IPS DF 6.9 (cell line): Measurements from ENCODE around the gene DGUOK.

Experiments used
- DNase-seq: peaks from one replicate; pipeline ENCODE4 v3.0.0-alpha.2; 2013; ENCODE audit warnings: low read depth, low spot score
- H3K27ac ChIP-seq: one replicate; pipeline ENCODE4 v1.5.1; 2013; ENCODE audit warnings: low read length, control low read depth
- H3K27me3 ChIP-seq: 2 replicates; pipeline ENCODE4 v1.6.1; 2013; ENCODE audit warnings: mild to moderate bottlenecking, low read length; ENCODE audit not compliant: control insufficient read depth, insufficient read depth
- H3K36me3 ChIP-seq: 2 replicates; pipeline ENCODE4 v1.6.1; 2013; ENCODE audit warnings: low read length; ENCODE audit not compliant: control insufficient read depth, insufficient read depth
- H3K4me1 ChIP-seq: 2 replicates; pipeline ENCODE4 v1.6.1; 2013; ENCODE audit warnings: low read length; ENCODE audit not compliant: control insufficient read depth, insufficient read depth
- H3K4me3 ChIP-seq: 2 replicates; pipeline ENCODE4 v1.5.1; 2013; ENCODE audit warnings: mild to moderate bottlenecking, low read length
- H3K9me3 ChIP-seq: 2 replicates; pipeline ENCODE4 v1.6.1; 2013; ENCODE audit warnings: low read length, inconsistent platforms; ENCODE audit not compliant: control insufficient read depth, insufficient read depth
- WGBS: extraction: QIAGEN DNeasy Blood & Tissue Kit; methylation state at CpG from one replicate; pipeline ENCODE4 v1.1.7; 2013; ENCODE audit warnings: mixed read lengths, missing lambda C conversion rate; ENCODE audit not compliant: insufficient read length, insufficient coverage; 5-methylcytosine and 5-hydroxymethylcytosine counted together

The DGUOK gene

GRCh38 chr2:73979686-73980085 is 53.0 kb downstream of the DGUOK start:
- Histone ChIP-seq H3K27me3 (peaks cover 16% of the 10 kb centered on the region), H3K9me3 (no peaks in the 10 kb centered on the region), H3K4me3 (no peak overlapping the region), H3K36me3 (no peaks in the 10 kb centered on the region), H3K4me1 (no peaks in the 10 kb centered on the region), H3K27ac (no peak overlapping the region)
- DNase-seq = no peak
- WGBS = no CpG with 5 or more reads among the region's 3 CpGs

GRCh38 chr2:73980566-73980965 is 53.9 kb downstream of the DGUOK start:
- WGBS = no CpG with 5 or more reads among the region's 2 CpGs
- Histone ChIP-seq H3K27ac (no peak overlapping the region), H3K9me3 (no peaks in the 10 kb centered on the region), H3K36me3 (no peaks in the 10 kb centered on the region), H3K4me3 (no peak overlapping the region), H3K4me1 (no peaks in the 10 kb centered on the region), H3K27me3 (peaks cover 16% of the 10 kb centered on the region)
- no peak for DNase-seq

GRCh38 chr2:73981081-73982001 is 54.7 kb downstream of the DGUOK start:
- H3K4me3 ChIP-seq = peak overlapping the region; percentile 40; the same call in 1 of the 2 replicates
- H3K27me3 ChIP-seq = peaks cover 16% of the 10 kb centered on the region
- peaks cover 5% of the 10 kb centered on the region for H3K4me1 ChIP-seq
- H3K27ac ChIP-seq = no peak overlapping the region
- DNase-seq = no peak
- no CpG with 5 or more reads among the region's 31 CpGs for WGBS
- H3K36me3 ChIP-seq = no peaks in the 10 kb centered on the region
- no peaks in the 10 kb centered on the region for H3K9me3 ChIP-seq

GRCh38 chr2:73982140-73982617 is 55.5 kb downstream of the DGUOK start:
- Histone ChIP-seq H3K4me3 (no peak overlapping the region), H3K27me3 (peaks cover 16% of the 10 kb centered on the region), H3K36me3 (no peaks in the 10 kb centered on the region), H3K9me3 (no peaks in the 10 kb centered on the region), H3K27ac (no peak overlapping the region), H3K4me1 (peaks cover 6% of the 10 kb centered on the region)
- WGBS = no CpG with 5 or more reads among the region's 7 CpGs
- no peak for DNase-seq

GRCh38 chr2:73983322-73984202 is 56.9 kb downstream of the DGUOK start:
- DNase-seq = no peak
- H3K27me3 ChIP-seq = peaks cover 16% of the 10 kb centered on the region
- no peak overlapping the region for H3K27ac ChIP-seq
- no CpG with 5 or more reads among the region's 35 CpGs for WGBS
- H3K4me3 ChIP-seq = peak overlapping the region; percentile 66; the same call in 1 of the 2 replicates
- peaks cover 8% of the 10 kb centered on the region for H3K4me1 ChIP-seq
- H3K9me3 ChIP-seq = no peaks in the 10 kb centered on the region
- H3K36me3 ChIP-seq = no peaks in the 10 kb centered on the region

GRCh38 chr2:73984203-73984921 is 57.7 kb downstream of the DGUOK start, which contains the start of gene TET3:
Gene TET3, plus strand, starts transcription at chr2:73984910. Its CDS starts 1,494 bp downstream, at chr2:73986404.
- H3K4me1 ChIP-seq = peaks cover 8% of the 10 kb centered on the region

GRCh38 chr2:73984922-73985307 is 58.2 kb downstream of the DGUOK start:
- Histone ChIP-seq H3K27me3 (peaks cover 13% of the 10 kb centered on the region), H3K9me3 (no peaks in the 10 kb centered on the region), H3K4me1 (peaks cover 8% of the 10 kb centered on the region), H3K27ac (no peak overlapping the region), H3K36me3 (no peaks in the 10 kb centered on the region), H3K4me3 (peak overlapping the region; percentile 66; the same call in 1 of the 2 replicates)
- no peak for DNase-seq
- no CpG with 5 or more reads among the region's 58 CpGs for WGBS

More at GRCh38 chr2:73984203-73984921, 57.7 kb downstream of the DGUOK start, which contains the start of gene TET3:
- Histone ChIP-seq H3K27ac (no peak within 1 kb of the TSS), H3K27me3 (peaks cover 16% of the 10 kb centered on the region), H3K4me3 (peak within 1 kb of the TSS; percentile 66; the same call in 1 of the 2 replicates), H3K36me3 (no peaks in the 10 kb centered on the region), H3K9me3 (no peaks in the 10 kb centered on the region)
- DNase-seq = no peak
- no CpG with 5 or more reads among the region's 85 CpGs for WGBS

GRCh38 chr2:73985308-73986084 is 58.8 kb downstream of the DGUOK start:
- H3K36me3 ChIP-seq = no peaks in the 10 kb centered on the region
- no peaks in the 10 kb centered on the region for H3K9me3 ChIP-seq
- no CpG with 5 or more reads among the region's 66 CpGs for WGBS
- peaks cover 11% of the 10 kb centered on the region for H3K27me3 ChIP-seq
- DNase-seq = no peak
- no peak overlapping the region for H3K27ac ChIP-seq
- H3K4me3 ChIP-seq = peak overlapping the region; percentile 66; the same call in 1 of the 2 replicates
- peaks cover 8% of the 10 kb centered on the region for H3K4me1 ChIP-seq

GRCh38 chr2:73986085-73986681 is 59.5 kb downstream of the DGUOK start:
- no CpG with 5 or more reads among the region's 21 CpGs for whole genome bisulfite sequencing
- Histone ChIP-seq H3K36me3 (no peaks in the 10 kb centered on the region), H3K9me3 (no peaks in the 10 kb centered on the region), H3K27me3 (peaks cover 11% of the 10 kb centered on the region), H3K4me1 (peaks cover 8% of the 10 kb centered on the region), H3K4me3 (no peak overlapping the region; the same call in 1 of the 2 replicates), H3K27ac (no peak overlapping the region)
- DNase-seq = no peak
